ENCODE measurements around the gene JPH3.

- TF ChIP-seq CTCF (IDR thresholded peaks at IDR 0.05 in 4 of 5, conservative IDR thresholded peaks at IDR 0.05 in 1 of 5) (no peak), POLR2A (IDR thresholded peaks at IDR 0.05) (no peak)
Observed at GRCh38 chr16:87603684-87604633, 1.7 kb downstream of the JPH3 start.
